Measurements from ENCODE around the gene SLC38A3.

GRCh38 chr3:50269460-50269859 is 64.4 kb downstream of the SLC38A3 start:
- TF ChIP-seq ZNF114 (CRISPR knock-in tag; IDR thresholded peaks at IDR 0.05) (no peak), EZH2phosphoT487 (IDR thresholded peaks at IDR 0.05; ENCODE audit: unreplicated experiment) (no peak), CREB1 (CRISPR knock-in tag; IDR thresholded peaks at IDR 0.05; ENCODE audit: low read depth) (no peak), EZH2 (IDR thresholded peaks at IDR 0.05; ENCODE audit: low read depth, unreplicated experiment) (no peak), POLR2AphosphoS5 (IDR thresholded peaks at IDR 0.05; ENCODE audit: low read depth) (no peak), REST (IDR thresholded peaks at IDR 0.05; ENCODE audit: unreplicated experiment) (no peak), STAT1 (IDR thresholded peaks at IDR 0.05; ENCODE audit: unreplicated experiment) (no peak), ZNF331 (CRISPR knock-in tag; IDR thresholded peaks at IDR 0.05; ENCODE audit: low read depth) (no peak)
- TF ChIP-seq, protein P1, sequence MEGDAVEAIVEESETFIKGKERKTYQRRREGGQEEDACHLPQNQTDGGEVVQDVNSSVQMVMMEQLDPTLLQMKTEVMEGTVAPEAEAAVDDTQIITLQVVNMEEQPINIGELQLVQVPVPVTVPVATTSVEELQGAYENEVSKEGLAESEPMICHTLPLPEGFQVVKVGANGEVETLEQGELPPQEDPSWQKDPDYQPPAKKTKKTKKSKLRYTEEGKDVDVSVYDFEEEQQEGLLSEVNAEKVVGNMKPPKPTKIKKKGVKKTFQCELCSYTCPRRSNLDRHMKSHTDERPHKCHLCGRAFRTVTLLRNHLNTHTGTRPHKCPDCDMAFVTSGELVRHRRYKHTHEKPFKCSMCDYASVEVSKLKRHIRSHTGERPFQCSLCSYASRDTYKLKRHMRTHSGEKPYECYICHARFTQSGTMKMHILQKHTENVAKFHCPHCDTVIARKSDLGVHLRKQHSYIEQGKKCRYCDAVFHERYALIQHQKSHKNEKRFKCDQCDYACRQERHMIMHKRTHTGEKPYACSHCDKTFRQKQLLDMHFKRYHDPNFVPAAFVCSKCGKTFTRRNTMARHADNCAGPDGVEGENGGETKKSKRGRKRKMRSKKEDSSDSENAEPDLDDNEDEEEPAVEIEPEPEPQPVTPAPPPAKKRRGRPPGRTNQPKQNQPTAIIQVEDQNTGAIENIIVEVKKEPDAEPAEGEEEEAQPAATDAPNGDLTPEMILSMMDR (conservative IDR thresholded peaks at IDR 0.05; ENCODE audit: low read depth in 2 of 2) = no peak

All from GM23338 (cell line).